Hair follicle dermal papilla cell (primary cell): ENCODE data around the gene DHX34. TPM values are rescaled to one million over a fixed set of nuclear protein-coding genes. Genes with fewer than 3 reads are reported as not detected.

ENCODE experiments used
- total RNA-seq: library from RNA; depleted of rRNA; stranded (reverse); fragments of >200 nt; gene quantifications from 2 replicates; pipeline ENCODE4 v1.2.3, GENCODE V29; 2012

Gene DHX34, protein sequence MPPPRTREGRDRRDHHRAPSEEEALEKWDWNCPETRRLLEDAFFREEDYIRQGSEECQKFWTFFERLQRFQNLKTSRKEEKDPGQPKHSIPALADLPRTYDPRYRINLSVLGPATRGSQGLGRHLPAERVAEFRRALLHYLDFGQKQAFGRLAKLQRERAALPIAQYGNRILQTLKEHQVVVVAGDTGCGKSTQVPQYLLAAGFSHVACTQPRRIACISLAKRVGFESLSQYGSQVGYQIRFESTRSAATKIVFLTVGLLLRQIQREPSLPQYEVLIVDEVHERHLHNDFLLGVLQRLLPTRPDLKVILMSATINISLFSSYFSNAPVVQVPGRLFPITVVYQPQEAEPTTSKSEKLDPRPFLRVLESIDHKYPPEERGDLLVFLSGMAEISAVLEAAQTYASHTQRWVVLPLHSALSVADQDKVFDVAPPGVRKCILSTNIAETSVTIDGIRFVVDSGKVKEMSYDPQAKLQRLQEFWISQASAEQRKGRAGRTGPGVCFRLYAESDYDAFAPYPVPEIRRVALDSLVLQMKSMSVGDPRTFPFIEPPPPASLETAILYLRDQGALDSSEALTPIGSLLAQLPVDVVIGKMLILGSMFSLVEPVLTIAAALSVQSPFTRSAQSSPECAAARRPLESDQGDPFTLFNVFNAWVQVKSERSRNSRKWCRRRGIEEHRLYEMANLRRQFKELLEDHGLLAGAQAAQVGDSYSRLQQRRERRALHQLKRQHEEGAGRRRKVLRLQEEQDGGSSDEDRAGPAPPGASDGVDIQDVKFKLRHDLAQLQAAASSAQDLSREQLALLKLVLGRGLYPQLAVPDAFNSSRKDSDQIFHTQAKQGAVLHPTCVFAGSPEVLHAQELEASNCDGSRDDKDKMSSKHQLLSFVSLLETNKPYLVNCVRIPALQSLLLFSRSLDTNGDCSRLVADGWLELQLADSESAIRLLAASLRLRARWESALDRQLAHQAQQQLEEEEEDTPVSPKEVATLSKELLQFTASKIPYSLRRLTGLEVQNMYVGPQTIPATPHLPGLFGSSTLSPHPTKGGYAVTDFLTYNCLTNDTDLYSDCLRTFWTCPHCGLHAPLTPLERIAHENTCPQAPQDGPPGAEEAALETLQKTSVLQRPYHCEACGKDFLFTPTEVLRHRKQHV
- 12.8 and 16.7 TPM in 2 replicates for total RNA-seq

DNA sequence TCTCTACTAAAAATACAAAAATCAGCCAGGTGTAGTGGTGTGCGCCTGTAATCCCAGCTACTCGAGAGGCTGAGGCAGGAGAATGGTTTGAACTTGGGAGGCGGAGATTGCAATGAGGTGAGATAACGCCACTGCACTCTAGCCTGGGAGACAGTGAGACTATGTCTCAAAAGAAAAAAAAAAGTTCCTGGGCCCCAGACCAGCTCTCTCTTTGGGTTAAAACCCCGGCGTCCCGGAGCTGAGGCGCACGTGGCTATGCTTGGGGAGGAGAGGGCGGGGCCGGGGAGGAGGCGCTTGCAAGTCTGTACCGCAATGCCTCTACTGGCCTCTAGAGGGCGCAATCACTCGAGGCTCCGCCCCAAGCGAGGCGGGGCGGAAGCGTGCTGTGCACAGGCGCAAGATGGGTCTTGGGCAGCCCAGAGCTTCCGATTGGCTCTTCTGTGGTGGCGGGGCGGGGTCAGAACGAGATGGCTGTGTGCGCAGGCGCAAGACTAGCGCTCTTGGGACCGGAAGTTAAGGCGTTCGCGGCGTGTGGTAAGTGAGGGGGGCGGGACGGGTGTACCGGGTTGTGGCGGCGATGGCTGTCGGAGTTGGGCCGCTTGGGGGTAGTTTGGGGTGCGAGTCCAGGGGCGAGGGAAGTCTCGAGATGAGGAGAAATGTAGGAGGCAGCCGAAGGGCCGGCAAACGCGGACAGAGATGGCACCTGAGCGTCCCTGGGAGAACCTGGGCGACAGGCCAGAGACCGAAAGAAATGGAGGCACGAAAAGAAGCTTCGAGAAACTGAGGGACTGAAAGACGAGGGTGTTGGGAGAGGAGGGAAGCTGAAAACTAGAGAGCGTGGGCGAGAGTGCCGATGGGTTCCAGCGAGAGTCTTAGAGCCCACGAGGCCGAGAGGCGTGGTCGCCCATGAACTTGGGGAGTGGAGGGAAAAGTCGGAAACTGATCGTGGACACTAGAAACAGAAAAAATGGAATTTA, at the start of gene DHX34:
TSS of gene DHX34 (plus strand) at position 497 of the 977 bp plus-strand sequence. CDS start 3,716 bp downstream, outside the sequence.

DNA sequence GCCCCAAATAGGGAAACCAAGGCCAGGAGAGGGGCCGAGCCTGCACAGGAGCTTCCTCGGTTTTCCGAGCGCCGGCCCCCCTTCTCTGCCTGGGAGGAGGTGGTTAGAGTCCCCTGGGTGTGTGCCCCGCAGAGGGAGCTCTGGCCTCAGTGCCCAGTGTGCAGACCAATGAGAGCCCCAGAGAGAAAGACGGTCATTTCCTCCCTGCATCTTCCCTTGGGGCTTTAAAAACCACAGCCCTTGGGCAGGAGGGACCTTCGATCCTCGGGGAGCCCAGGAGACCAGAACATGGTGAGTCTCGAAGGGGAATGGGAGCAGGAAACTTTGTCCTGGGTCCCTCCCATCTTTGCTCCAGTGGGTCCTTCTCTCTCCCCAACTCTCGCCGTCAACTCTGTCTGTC, 39.5 kb upstream of the DHX34 start, which contains the start of gene C5AR1:
TSS of gene C5AR1 (plus strand) at position 254 of the 400 bp plus-strand sequence. CDS start at position 289, 35 bp downstream.

DNA sequence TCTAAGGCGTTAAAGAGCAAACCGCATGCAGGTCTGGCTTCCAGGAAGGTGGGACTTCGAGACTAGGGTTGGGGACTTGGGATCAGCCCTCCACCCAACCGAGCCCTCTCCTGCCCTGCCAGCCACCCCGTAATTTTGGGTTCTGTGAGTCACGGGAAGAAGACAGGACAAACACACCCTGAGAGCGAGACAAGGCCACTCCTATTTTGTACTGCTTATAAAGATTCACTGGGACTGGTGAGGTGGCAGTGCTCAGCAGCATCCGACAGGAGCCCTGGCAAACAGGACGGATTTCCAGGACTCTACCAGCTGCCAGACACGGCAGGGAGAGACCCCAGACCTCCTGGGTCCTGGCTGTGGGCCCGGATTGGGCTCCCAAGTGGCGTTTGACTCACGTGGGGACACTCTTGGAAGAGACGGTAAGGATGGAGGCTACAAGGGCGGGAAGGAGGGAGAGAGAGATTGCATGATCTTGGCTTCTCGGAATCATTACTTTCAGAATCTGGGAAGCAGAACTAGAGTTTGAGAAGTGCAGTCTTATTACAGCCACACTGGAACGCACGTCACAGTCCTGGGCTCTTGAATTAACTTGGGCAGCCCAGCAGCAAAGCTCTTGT, 17.1 kb upstream of the DHX34 start, which contains the start of gene C5AR2:
TSS of gene C5AR2 (plus strand) at position 245 of the 617 bp plus-strand sequence. CDS start 8,625 bp downstream, outside the sequence.

DNA sequence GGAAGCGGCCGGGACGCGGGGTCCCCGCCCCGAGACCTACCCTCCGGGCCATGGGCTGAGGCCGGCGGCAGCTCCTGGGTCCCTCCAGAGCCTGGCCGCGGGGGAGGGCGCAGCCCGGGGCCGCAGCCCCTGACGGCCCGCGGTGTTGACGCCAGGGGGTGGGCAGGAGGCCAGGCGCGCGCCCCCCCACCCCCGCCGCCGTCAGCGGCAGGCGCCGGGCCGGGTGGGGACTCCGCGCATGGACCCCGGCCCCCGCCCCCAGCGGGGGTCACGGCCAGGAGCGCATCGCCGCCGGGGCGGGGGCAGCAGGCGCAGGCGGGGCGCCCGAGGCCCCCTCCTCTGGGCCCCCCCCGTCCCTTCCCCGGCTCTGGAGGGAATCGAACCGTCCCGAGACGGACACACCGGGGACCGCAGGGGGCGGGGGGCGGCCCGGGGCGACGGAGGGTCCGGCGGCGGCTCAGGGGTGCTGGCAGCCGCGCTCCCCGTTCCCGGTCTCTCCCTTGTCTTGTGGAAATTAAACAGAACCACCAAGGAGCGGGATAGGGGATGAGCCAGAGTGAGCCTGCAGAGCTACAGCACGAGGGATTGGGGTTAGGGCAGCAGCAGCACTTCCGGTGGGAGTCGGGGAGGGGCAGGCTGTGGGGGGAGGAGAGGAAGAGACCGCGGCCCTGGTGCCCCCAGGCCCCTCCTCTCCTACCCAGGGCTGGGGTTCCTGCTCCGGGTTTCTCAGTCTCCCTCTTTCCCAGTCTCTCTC, 70.1 kb downstream of the DHX34 start, which contains the start of gene MEIS3:
TSS of gene MEIS3 (minus strand) at position 498 of the 754 bp plus-strand sequence. CDS start at position 52, 446 bp downstream.

Other genes starting within 250 kb of the DHX34 start
- gene ZC3H4, start 235.5 kb upstream of the DHX34 start, total RNA-seq, result 21.1 and 21.3 TPM in 2 replicates
- gene SAE1, start 218.5 kb upstream of the DHX34 start, total RNA-seq, result 97.8 and 106 TPM in 2 replicates
- 6.3 and 8.9 TPM in 2 replicates for gene BBC3, start 118.1 kb upstream of the DHX34 start, total RNA-seq
- gene CCDC9, start 92.8 kb upstream of the DHX34 start, total RNA-seq, result 9.6 and 13.4 TPM in 2 replicates
- 2.6 and 2.9 TPM in 2 replicates for gene INAFM1, start 74.4 kb upstream of the DHX34 start, total RNA-seq
- 0.49 TPM in 1 of 2 replicates, not detected in the other for gene C5AR1, start 39.5 kb upstream of the DHX34 start, total RNA-seq
- gene C5AR2, start 17.1 kb upstream of the DHX34 start, total RNA-seq, result 0.32 and 0.49 TPM in 2 replicates
- 36.7 and 51.6 TPM in 2 replicates for gene MEIS3, start 70.2 kb downstream of the DHX34 start, total RNA-seq
- gene SLC8A2, start 122.6 kb downstream of the DHX34 start, total RNA-seq, result 0.97 TPM in 1 of 2 replicates, not detected in the other
- 2.6 and 2.8 TPM in 2 replicates for gene KPTN, start 134.9 kb downstream of the DHX34 start, total RNA-seq
- 81.9 and 117 TPM in 2 replicates for gene NAPA, start 165.7 kb downstream of the DHX34 start, total RNA-seq
- gene ZNF541, start 223.8 kb downstream of the DHX34 start, total RNA-seq, result not detected in 2 replicates